ENCODE data around the gene MAP4.
"Not testable (repeated sequence)": the region's sequence is repeated elsewhere in the genome, so short reads cannot be mapped to it uniquely, and the experiment has no call there.

The MAP4 gene

GRCh38 chr3:47892286-47893040 is 123.8 kb downstream of the MAP4 start:
- no peak for DNase-seq

- no peak for DNase-seq
Observed at GRCh38 chr3:47891613-47892005, 124.6 kb downstream of the MAP4 start.

- no peak for DNase-seq
Observed at GRCh38 chr3:47890828-47891612, 125.2 kb downstream of the MAP4 start.

- no peak for DNase-seq
Observed at GRCh38 chr3:47890126-47890827, 125.9 kb downstream of the MAP4 start.

GRCh38 chr3:47888986-47889757 is 127.0 kb downstream of the MAP4 start:
- no peak for DNase-seq

GRCh38 chr3:47887991-47888390 is 128.2 kb downstream of the MAP4 start:
- DNase-seq = not testable (repeated sequence)

- DNase-seq = no peak
Observed at GRCh38 chr3:47885168-47885567, 131.0 kb downstream of the MAP4 start.

- DNase-seq = no peak
Observed at GRCh38 chr3:47884603-47885002, 131.6 kb downstream of the MAP4 start.

GRCh38 chr3:47882338-47882737 is 133.9 kb downstream of the MAP4 start:
- no peak for DNase-seq

GRCh38 chr3:47877719-47878118 is 138.5 kb downstream of the MAP4 start:
- no peak for DNase-seq

GRCh38 chr3:47877290-47877689 is 138.9 kb downstream of the MAP4 start:
- no peak for DNase-seq

GRCh38 chr3:47874913-47875312 is 141.3 kb downstream of the MAP4 start:
- no peak for DNase-seq

- DNase-seq = no peak
Observed at GRCh38 chr3:47874438-47874837, 141.8 kb downstream of the MAP4 start.

GRCh38 chr3:47872916-47873315 is 143.3 kb downstream of the MAP4 start:
- DNase-seq = no peak

GRCh38 chr3:47871389-47871788 is 144.8 kb downstream of the MAP4 start:
- DNase-seq = no peak

- no peak for DNase-seq
Observed at GRCh38 chr3:47870702-47871260, 145.4 kb downstream of the MAP4 start.

GRCh38 chr3:47870156-47870555 is 146.1 kb downstream of the MAP4 start:
- DNase-seq = no peak

GRCh38 chr3:47868306-47868705 is 147.9 kb downstream of the MAP4 start:
- no peak for DNase-seq

- DNase-seq = no peak
Observed at GRCh38 chr3:47867451-47868044, 148.7 kb downstream of the MAP4 start.

- DNase-seq = no peak
Observed at GRCh38 chr3:47865192-47865591, 151.0 kb downstream of the MAP4 start.

- DNase-seq = no peak
Observed at GRCh38 chr3:47863391-47864128, 152.7 kb downstream of the MAP4 start.

All from NCI-H1417 treated with DMSO at 0.1 percent for 48 hours (cell line).